Hematopoietic multipotent progenitor cell (in vitro differentiated cells): Measurements from ENCODE around the gene PLCL1. TPM values are rescaled to one million over a fixed set of nuclear protein-coding genes. Genes with fewer than 3 reads are reported as not detected.

Experiments
- DNase-seq, 3 donors: peaks; one replicate each; pipeline ENCODE4 v3.0.0-alpha.2; 2011 to 2015; ENCODE audit warnings: low read depth in 2 of 3, low spot score in 2 of 3
- total RNA-seq: library from RNA; depleted of rRNA; stranded (reverse); fragments of >200 nt; gene quantifications from one replicate; pipeline ENCODE4 v1.2.3, GENCODE V29; 2012

The PLCL1 gene
- total RNA-seq, 1 donor = 0.27 TPM

DNA sequence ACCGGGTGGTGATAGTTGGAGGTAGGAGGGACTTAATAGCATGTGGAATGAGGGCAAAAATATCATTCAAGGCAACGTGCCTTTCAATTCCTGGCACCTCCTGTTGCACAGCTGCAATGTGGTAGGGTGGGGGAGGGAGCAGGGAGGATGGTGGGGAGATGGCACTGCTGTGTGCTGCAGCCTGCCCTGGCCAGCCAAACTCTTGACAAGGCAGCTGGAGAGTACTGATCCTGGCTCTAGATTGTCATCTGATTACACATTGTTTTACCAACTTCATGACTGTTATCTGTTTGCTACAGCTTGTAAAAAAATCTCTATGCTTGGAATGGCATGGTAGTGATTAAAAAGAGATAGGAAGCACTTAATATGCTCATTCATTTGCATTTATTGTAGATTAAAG lies 47.7 kb downstream of the PLCL1 start:
- DNase-seq = peak in 1 of 3 donors; percentile 3

DNA sequence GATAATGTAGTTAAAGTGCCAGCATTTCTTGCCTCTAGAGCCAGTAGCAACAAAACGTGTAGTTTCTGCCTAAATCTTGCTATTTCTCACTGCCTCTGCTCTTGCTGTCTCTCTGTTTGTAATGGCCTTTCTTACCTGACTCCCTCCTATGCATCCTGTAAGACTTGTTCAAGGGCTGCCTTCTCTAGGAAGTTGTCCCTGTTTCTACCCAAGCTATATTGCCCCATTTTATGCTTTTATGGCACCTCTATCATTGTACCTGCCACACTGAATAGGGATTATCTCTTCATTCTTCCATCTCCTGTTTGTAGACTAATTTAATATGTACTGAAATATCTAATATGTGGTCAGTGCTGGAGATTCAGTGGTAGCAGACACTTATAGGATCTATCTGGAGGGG lies 49.2 kb downstream of the PLCL1 start:
- DNase-seq = no peak

DNA sequence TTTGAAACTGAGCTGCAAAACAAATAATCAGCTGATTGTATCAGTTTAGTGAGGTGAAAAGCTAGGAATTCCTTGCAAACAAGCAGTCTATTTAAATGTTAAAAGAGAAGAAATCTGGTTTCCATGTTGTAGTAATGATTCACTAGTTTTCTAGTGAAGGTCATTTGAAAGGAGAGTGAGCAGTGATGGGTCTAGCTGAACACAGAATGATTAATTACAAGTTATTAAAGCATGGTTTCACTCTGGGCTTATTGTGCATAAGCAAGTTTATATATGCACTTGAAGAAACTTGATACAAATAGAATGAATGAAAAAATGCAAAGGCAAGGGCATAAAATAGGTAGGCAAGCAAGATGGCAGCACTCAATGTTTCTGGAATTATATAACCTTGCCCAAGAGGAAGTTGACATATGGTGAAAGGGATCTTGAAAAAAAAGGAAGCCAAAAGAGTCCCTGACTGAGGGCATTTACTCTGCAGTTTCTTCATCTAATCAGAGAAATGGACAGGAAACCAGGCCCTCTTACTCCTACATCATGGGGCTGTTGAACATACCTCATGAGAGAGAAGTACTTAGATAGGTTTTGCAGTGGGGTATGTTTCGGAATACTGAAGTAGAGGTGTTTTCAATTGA lies 53.2 kb downstream of the PLCL1 start:
- DNase-seq = no peak

DNA sequence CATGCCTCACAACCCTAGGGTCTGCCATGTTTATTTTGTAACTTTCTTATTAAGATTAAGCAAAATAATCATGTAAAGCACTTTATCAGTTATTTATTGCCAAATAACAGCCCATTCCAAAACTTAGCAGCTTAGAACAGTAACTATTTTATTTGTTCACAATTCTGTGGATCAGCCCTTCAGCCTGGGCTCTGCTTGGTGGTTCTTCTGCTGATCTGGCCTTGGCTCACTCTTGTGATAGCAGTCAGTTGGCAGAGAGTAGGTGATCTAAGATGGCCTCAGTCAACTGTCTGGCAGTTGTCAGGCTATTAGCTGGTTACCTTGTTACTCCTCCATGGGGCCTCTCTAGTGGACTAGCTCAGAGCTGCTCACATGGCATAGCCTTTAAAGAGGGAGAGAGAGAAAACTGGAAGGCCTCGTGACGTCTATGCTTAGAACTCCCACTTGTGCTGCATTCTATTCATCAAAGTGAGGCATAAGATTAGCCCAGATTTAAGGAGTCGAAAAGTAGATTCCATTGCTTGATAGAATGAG lies 54.3 kb downstream of the PLCL1 start:
- no peak for DNase-seq

DNA sequence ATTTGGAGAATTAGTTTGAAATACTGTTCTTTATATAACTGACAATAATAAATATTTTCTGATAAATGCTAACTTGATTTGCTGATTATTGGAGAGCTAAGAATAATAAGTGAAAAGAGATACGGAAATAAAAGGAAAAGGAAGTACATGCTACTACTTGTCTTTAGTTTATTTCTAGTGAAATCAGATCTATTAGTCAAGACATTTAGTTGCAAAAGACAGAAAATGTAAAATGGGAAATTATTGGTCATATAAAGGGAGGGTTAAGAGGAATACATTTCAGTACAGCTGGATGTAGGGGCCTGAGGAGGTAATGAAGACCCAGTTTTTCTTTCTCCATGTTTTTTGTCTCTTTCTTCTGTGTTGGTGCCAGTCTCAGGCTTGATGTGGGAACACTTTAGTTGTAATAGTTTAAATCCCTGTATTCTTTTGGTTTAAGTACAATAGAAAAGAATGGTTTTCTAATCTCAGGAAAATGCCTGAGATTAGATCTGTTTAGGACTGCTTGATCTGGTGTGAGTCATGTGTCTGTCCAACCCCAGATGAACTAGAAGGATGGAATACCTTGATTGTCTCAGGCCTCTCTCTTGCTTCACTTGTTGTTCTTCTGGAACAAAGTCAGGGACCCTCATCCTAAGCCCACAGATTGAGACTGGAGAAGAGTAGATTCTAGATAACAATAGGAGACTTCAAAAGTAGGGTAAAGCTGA lies 58.0 kb downstream of the PLCL1 start:
- no peak for DNase-seq

DNA sequence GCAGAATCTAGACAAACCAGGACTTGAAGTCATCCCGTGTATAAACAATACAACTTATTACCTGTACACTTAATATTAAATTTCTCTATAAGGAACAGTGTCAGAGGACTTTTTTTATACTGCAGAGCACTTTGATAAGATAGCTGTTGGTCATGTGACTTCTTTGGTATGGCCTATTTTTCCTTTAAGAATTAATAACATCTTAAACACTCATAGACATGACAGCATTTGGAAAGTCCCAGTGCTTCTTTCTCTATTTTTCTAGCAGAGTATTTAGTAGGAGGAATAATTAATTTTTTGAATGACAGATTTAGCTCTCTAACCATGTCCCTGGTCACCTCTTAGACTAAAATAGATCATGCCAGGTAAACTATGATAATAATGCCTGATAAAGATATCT lies 59.4 kb downstream of the PLCL1 start:
- DNase-seq = no peak

DNA sequence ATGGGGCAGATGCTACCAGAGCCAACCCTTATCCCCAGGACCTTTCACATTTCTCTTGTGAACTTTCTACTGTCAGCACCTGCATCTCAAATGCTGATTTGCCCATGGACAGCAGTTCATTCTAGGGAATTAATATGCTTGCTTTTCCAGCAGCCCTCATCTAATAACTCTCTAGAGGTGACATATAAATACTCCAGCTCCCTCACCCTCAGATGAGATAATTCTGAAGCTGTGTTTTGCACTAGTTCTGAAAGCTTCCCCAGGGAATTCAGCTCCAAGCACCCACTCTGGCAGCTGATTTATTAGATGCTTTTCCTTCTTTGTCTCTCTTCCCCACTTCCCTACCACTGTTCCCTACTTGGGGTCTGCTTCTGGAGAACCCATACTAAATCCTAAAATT lies 62.1 kb downstream of the PLCL1 start:
- DNase-seq = no peak

DNA sequence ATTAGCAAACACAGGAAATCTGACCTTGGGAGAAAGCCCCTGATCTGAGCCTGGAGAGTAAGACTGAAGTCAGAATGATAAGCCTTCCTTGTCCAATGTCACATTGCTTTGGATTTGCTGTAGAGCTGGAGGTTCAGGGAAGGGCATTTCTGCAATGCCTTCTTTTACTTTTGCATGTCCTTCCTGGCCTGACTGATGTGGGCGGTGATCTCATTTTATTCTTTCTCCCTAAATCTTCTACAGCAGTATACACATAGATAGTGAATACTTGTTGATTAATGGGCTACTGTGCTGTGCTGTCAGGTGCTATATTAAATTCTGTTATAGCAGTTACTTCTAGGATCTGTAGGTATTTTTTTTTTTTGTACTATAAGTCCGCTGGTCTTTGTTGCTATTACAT lies 62.6 kb downstream of the PLCL1 start:
- no peak for DNase-seq

DNA sequence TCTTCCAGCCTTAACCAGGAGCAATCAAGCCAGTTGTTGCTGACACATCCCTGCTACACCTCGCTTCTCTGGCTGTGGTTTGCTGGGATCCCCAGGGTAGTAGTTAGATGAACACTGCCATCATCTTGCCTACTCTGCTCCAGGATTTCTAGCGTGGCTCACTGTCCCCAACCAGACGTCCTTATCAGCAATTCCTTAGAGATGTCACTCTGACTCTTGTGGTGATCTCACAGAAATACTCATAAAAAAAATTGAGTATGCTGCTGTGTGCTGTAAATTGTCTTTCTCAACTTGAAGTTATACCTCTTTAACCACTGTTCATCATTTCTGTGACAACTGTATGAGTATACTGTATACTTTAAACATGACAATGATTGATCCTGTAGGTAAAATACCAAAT lies 63.2 kb downstream of the PLCL1 start:
- DNase-seq = no peak

DNA sequence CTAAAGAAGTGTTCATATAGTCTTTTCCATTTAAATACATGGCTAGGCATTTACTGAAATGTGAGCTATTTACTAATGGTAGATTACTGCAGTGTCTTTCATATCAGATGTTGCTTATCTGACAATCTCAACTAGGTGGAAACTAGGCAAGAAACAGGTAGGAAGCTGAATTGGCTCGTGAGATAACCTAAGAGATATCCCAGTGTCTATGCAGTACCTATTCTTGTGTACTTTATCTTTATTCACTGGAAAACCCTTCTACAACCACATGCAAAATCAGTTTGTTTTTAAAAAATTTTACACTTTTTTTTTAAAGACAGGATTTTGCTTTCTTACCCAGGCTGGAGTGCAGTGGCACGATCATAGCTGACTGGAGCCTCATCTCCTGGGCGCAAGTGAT lies 63.8 kb downstream of the PLCL1 start:
- DNase-seq = no peak

DNA sequence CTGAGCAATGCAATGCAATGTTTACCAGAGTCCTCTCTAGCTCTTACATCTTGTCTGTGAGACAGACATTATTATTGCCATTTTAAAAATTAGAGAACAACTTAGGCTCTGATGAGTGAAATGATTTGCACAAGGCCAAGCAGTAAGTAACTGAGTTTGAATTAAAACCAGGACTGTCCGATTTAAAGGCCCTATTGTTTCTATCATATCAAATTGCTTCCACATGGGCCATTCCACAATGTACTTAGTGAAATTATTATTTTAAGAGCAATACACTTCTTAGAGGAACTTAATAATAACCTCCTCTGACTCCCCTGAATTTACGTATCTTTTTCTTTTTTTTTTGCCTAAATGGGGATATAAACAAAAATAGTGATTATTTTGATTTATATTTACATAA lies 64.6 kb downstream of the PLCL1 start:
- DNase-seq = no peak

DNA sequence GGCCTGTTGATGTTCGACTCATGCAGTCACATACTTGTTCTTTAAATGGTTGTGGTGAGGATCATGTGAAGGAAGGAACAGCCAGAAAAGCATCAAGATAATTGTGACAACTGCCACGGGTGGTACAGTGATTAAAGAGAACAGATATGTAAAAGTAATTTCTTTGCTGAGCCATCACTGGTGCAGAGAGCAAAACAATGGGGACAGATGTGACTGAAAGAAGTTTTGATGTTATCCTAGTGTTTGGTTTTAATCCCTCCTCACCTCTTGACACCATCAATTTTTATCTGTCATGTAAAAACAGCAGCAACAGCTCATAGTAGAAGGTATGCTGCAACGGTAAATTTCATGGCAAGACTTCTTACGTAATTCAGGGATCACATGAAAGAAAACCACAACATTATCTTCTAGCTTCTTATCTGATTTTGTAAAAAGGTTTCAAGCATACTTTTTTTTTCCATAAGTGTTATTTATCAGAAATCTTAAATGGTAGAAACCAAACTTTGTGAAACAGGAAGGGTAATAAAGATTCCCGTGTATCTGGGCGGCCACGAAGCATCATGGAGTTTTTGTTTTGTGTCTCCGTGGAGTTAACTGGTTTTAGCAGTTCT lies 65.2 kb downstream of the PLCL1 start:
- peak in 2 of 3 donors; percentile 38 to 61 for DNase-seq

DNA sequence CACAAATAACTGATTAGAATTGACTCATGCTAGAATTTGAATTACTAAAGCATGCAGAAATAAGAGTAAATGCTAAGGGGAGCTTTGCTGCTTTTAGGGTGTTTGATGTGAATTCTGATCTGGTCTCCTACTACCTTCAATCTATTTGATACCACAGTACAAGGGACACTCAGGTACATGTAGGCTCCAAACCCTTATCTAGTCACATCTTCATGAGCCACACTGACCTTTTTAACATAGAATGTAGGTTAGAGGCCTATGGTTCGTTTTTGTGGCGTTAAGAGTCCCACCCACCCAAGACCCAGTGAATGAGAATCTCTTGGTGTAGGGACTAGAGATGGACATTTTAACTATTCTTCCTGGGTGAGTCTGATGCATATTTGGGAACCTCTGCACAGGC lies 65.7 kb downstream of the PLCL1 start:
- no peak for DNase-seq

DNA sequence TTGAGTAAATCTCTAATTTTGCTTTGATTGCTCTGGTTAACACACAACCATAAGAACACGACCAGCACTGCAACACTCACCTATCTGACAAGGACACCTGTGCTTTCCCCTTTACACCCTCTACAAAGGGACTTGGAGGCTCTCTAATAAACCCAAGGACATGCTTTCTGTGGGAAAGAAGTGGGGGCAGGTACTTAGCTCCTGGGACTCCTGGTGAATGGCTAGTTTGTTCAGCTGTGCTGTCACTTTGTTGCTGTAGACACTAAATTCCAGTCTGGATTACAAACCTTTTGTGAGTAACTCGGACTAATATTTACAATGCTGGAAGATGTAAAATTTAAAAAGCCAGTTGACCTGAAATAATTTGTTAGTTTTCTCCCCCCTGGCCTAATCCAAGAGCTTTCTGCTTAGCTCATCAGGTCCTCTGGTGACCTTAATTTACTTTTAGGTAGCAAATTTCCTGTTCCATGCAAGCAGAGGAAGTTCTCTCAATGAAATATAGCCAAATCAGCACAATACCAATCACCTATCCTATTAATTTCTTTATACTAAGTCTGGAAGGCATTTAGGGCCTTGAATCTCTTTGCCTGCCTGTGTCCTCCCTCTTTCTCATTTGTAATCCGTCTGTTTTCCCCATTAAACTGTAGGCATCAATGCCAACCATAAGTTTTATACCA lies 67.5 kb downstream of the PLCL1 start:
- DNase-seq = no peak

DNA sequence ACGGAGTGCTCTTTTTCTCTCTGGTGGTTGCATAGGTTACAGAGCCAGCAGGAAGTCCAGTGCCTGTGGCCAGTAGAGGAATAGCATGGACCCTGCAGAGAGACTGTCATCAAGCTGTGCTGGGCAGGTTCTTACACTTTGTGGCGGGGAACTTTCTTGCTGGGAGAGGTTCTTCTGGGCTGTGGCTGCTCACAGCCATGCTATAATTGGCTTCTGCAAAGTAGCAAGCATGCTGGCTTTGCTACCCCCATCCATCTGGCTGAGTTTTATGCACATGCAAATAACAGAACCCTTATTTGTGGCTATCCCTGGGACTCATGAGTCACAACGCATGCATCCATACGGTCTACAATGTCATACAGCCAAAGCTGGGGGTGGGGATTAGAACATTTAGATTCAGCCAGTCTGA lies 68.9 kb downstream of the PLCL1 start:
- no peak for DNase-seq

DNA sequence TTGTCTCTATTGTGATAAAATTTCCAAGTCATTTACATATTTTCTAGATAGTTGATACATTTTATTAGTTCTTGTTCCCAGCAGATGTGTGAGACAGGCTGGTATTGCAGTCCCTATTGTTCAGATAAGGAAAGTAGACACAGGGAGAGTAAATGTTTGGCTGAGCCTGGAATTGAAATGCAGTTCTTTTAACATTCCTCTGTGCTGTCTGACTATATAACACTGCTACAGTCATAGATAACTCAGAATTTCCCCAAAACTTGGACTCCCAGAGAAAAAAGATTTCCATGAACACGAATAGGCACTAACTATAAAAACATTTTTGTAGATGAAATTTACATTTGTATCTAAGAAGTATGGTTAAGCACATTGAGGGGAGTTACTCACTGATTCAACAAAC lies 71.4 kb downstream of the PLCL1 start:
- no peak for DNase-seq

DNA sequence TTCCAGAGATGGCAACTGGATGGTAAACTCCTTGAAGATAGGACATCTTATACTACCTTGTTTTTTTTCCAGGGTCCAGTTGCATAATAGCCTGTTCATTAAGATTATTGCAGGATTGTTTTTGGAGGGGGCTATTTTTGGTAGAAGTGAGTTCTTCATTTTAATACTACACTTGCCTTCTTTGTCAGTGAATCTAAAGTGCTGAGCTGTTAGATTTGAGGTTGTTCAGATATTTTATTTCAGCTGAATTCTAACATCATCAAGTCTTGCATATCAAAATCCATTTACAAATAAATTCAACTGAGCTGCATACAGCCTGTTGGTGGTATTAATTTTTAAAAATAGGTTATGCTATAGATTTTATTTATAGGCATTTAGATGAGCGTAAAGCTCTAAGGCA lies 72.1 kb downstream of the PLCL1 start:
- DNase-seq = no peak

DNA sequence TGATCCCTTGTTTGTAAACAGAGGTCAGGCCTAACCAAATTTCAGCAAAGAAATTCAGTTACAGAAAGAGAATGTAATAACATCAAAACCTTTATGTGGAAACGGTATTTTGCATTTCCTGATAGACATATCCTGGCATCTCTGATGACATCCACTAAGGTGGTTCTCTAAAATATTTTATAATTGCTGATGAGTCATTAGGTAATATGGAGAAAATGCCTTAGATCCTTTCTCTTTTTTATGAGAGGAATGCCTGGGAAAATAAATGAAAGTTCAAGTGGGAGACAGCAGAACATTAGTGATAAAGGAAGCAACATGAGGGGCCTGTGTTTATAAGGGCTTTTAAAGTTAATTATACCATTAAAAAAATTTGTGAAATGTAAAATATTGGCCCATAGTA lies 72.6 kb downstream of the PLCL1 start:
- DNase-seq = no peak

DNA sequence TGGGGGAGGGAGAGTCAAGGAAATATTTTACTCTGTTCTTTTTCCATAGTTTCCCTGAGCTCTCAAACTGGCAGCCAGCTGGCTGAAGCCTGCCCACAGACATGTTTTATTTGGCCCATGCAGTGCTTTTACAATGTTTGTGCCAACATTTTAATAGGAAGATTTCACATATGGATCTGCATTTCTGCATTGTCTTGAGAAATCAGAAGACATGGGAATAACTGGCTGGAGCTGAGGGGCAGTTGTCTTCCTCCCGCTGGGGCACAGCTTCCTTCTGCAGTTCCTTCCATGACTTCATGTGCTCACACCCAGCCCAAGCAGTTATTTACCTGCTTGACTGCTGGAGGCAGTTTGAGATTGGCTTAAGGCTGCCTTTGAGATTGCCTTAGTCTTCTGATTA lies 74.4 kb downstream of the PLCL1 start:
- DNase-seq = no peak

DNA sequence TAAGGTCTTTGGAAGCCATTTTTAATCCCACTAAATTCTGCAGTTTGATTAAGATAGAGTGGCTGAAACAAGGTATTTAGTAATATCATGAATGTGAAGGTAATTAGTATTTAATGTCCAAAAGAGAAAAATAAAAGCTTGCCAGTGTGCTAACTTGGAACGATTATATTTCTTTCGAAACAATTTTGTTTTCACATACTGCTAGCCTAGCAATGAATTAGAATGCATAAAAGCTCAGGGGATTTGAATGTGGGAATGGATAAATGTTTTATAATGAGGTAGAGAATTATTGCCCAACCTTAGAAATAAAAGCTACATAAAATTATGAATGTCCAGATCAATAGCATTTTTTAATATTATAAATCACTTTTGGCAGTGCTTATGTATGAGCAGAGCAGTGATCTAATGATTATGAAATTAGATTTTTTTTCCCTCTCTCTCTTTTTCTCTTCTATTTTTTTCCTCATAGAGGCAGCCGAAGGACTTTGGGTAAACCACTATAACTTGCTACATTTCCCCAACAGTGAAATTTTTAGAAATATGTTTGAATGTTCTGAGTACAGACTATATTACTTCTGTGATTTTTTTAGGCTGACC lies 75.5 kb downstream of the PLCL1 start:
- DNase-seq = no peak

DNA sequence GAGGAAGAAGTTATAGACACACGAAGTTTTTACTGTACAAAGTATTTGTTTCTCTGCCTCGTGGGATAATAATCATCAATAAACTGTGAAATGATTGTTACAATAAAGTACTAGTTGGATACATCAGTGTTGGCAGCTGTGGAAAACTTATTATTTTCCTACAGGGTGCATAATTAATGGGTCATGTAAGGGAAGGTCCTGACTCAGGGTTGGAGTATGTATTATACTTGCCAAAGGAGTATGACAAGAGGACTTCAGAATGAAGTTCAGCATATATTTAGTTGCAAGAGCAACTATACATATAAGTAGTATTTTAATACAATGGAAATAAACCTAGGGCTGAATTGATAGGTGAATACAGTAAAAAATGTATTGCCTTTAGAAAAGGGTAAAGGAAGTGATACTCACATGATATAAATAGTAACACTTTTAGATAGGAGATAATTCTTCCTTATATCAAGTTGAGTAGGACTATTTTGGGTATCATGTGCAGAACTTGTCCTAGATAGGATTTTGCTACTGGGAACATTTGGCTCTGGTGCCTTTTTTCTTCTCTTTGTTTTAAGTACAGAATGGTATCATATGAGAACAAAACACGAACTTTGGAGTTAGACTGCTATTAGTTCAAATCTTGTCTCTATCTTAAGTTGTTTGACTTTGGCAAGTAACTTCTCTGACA lies 79.1 kb downstream of the PLCL1 start:
- DNase-seq = no peak
